ENCODE measurements around the gene FASTK. TPM values are rescaled to one million over a fixed set of nuclear protein-coding genes. Genes with fewer than 3 reads are reported as not detected.

The FASTK gene
- total RNA-seq, 4 donors from 2014 or later = 69.9 to 139 (median 79.7) TPM

DNA sequence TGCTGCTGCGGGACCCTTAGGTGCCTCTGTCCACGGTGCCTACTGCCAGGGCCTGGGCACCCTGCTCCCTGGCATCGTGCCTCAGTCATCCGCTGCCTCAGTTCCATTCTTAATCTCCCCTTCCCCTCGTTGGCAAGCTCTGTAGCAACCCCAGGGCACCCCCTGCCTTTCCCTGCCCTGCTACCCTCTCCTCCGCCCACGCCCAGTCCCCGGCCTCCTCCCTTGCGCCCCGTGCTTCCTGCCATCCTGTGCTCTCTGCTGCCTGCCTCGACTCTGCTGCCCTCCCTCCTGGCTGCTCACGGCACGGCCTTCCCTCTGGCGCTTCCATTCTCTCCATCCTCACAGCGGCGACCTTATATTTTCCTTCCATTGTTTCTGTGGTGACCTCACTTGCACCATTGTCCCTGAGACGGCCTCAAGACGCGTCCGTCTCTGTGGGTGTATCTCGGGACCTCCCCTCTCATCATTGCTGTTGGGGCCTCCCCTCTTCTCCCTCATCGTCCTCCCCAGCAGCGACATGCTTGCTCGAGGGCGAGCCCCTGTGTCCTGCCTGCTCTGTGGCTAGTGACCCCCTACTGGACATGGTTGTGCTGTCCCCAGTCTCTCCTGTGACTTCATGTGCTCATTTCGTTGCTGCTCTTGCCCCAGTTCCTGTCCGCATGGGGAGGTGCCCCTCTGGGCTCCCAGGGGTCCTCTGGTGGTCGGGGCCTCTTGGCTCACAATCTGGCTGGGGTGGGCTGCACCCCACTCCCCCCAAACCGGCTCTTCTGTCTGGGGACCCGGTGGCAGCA, 41.0 kb upstream of the FASTK start:
- H3K27ac ChIP-seq = peak overlapping the region in 1 of 4 donors; percentile 2
- DNase-seq (ENCODE audit: low spot score in 2 of 2) = no peak
- 75 to 77% methylated on average over 30 of the region's 30 CpGs for WGBS, 2 donors
- no peak overlapping the region for H3K4me3 ChIP-seq
- H3K27me3 ChIP-seq = no peaks in the 10 kb centered on the region
- peaks cover 0 to 19% (median 13%) of the 10 kb centered on the region in 4 donors for H3K4me1 ChIP-seq
- H3K9me3 ChIP-seq = no peaks in the 10 kb centered on the region
- peaks cover 0 to 75% (median 0%) of the 10 kb centered on the region in 3 donors for H3K36me3 ChIP-seq
- TF ChIP-seq POLR2A (IDR thresholded peaks at IDR 0.05) (no peak), EP300 (IDR thresholded peaks at IDR 0.05) (no peak)
- TF ChIP-seq, protein P1, sequence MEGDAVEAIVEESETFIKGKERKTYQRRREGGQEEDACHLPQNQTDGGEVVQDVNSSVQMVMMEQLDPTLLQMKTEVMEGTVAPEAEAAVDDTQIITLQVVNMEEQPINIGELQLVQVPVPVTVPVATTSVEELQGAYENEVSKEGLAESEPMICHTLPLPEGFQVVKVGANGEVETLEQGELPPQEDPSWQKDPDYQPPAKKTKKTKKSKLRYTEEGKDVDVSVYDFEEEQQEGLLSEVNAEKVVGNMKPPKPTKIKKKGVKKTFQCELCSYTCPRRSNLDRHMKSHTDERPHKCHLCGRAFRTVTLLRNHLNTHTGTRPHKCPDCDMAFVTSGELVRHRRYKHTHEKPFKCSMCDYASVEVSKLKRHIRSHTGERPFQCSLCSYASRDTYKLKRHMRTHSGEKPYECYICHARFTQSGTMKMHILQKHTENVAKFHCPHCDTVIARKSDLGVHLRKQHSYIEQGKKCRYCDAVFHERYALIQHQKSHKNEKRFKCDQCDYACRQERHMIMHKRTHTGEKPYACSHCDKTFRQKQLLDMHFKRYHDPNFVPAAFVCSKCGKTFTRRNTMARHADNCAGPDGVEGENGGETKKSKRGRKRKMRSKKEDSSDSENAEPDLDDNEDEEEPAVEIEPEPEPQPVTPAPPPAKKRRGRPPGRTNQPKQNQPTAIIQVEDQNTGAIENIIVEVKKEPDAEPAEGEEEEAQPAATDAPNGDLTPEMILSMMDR (IDR thresholded peaks at IDR 0.05) = no peak

DNA sequence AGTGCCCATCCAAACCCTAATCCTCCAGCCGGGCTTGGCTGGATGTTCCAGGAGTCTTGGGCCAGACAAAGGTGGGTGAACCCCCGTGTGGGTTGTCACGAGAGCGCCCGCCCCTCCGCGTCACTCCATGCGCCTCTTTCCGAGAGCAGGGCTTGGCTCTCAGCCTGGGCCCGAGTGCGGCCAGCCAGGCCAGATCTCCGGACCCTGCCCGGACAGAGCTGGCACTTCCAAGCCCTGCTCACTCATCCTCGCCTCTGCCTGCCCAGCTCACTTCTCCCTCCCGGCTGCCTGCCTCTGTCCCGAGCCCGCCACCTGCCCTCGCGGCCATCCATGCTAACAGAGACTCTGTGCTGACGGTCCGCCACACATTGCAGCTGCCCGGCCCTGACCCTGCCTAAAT, 40.3 kb upstream of the FASTK start:
- 93 to 95% methylated on average over 12 to 22 of the region's 22 CpGs for WGBS, 2 donors
- Histone ChIP-seq H3K4me3 (no peak overlapping the region), H3K9me3 (no peaks in the 10 kb centered on the region), H3K36me3 (peaks cover 0 to 74% (median 0%) of the 10 kb centered on the region in 3 donors), H3K27me3 (no peaks in the 10 kb centered on the region), H3K27ac (no peak overlapping the region), H3K4me1 (peaks cover 0 to 16% (median 12%) of the 10 kb centered on the region in 4 donors)
- TF ChIP-seq POLR2A (IDR thresholded peaks at IDR 0.05) = no peak
- TF ChIP-seq, protein P1 (IDR thresholded peaks at IDR 0.05) = no peak
- TF ChIP-seq EP300 (IDR thresholded peaks at IDR 0.05) = no peak
- no peak for DNase-seq (ENCODE audit: low spot score in 2 of 2)

DNA sequence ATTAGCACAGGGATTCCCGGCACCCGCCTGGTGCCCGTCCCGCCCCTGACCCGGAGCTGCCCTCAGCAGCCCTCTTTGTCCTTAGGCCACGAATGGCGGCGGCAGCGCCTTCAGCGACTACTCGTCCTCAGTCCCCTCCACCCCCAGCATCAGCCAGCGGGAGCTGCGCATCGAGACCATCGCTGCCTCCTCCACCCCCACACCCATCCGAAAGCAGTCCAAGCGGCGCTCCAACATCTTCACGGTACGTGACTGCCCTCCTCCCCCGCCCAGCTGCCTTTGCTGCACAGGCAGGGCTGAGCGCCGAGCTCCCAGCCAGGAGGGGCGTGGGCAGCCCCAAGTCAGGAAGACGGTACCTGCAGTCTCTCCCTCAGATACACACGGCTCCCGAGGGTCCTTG, 39.3 kb upstream of the FASTK start:
- no peaks in the 10 kb centered on the region for H3K9me3 ChIP-seq
- TF ChIP-seq, protein P1 (IDR thresholded peaks at IDR 0.05) = no peak
- no peak for TF ChIP-seq POLR2A (IDR thresholded peaks at IDR 0.05)
- no peaks in the 10 kb centered on the region for H3K27me3 ChIP-seq
- DNase-seq (ENCODE audit: low spot score in 2 of 2) = no peak
- H3K36me3 ChIP-seq = peaks cover 0 to 74% (median 0%) of the 10 kb centered on the region in 3 donors
- whole genome bisulfite sequencing, 2 donors = 86 to 90% methylated on average over 21 to 27 of the region's 27 CpGs
- H3K4me3 ChIP-seq = no peak overlapping the region
- no peak overlapping the region for H3K27ac ChIP-seq
- peaks cover 0 to 12% (median 7%) of the 10 kb centered on the region in 4 donors for H3K4me1 ChIP-seq

DNA sequence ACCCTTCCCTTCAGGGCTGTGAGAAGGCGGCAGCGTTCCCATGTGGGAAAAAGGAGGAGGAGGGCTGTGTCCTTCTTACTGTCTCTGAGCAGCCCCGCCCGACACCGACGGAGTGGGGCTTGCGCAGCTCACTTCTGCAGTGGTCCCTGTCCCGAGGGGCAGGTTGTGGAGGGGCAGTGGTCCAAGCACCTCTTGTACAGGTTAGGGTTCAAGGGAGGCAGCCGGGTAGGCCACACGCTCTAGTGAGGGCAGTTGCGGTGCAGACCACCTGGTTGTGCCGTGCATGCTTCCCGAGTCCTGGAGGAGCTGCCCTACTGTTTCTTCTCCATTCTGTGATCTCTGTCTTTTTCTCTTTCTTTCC, 38.4 kb upstream of the FASTK start:
- Histone ChIP-seq H3K4me3 (no peak overlapping the region), H3K36me3 (peaks cover 0 to 74% (median 0%) of the 10 kb centered on the region in 3 donors), H3K27ac (no peak overlapping the region), H3K4me1 (peaks cover 0 to 15% (median 8%) of the 10 kb centered on the region in 4 donors), H3K27me3 (no peaks in the 10 kb centered on the region), H3K9me3 (no peaks in the 10 kb centered on the region)
- TF ChIP-seq EP300 (IDR thresholded peaks at IDR 0.05) (no peak), POLR2A (IDR thresholded peaks at IDR 0.05) (no peak)
- TF ChIP-seq, protein P1 (IDR thresholded peaks at IDR 0.05) = no peak
- no peak for DNase-seq (ENCODE audit: low spot score in 2 of 2)
- WGBS, 2 donors = 95 to 97% methylated on average over 13 of the region's 13 CpGs
